AG08396 (cell line): ENCODE results near the gene ARHGEF10L.
"Not testable (repeated sequence)": the region's sequence is repeated elsewhere in the genome, so short reads cannot be mapped to it uniquely, and the experiment has no call there.

Experiments used
- DNase-seq: peaks from one replicate; pipeline ENCODE4 v3.0.0; 2012; ENCODE audit warnings: low spot score, mixed read lengths

ARHGEF10L gene

DNA sequence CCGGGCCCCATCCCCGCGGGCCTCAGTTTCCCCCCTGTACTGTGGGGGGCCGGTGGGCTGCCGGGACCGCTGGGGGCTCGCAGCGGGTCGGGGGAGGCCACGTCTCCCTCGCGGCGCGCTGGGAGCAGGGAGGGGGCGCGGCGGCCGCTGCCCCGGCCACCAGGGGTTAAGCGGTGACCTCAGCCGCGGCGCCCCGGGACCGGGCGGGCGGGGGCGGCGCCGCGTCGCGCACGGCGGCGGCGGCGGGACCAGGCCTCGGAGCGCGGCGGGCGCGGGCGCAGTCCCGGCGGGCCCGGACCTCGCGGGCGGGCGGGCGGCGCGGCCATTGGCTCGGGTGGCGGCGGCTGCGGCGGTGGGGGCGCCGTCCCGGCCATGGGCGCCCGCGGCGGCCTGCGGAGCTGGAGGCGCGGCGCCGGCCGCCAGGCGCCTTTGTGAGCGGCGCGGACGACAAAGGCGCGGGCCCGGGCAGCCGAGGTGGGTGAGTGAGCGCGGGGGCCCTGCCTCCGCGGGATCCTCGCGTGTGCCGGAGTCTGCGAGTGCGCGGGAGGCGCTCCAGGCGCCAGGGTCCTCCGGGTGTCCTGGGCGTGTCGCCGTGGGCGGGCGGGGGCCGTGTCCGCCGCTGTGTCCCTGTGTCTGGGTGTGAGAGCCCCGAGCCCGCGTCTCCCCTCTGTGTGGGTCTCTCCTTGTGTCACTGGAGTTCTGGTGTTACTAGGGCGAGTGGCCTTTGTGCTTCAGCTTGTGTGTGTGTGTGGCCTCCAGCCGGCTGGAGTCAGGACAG is at the start of gene ARHGEF10L:
TSS of gene ARHGEF10L (plus strand) at position 222 of the 778 bp plus-strand sequence. CDS start 40,898 bp downstream, outside the sequence.
- DNase-seq: peak; percentile 79

DNA sequence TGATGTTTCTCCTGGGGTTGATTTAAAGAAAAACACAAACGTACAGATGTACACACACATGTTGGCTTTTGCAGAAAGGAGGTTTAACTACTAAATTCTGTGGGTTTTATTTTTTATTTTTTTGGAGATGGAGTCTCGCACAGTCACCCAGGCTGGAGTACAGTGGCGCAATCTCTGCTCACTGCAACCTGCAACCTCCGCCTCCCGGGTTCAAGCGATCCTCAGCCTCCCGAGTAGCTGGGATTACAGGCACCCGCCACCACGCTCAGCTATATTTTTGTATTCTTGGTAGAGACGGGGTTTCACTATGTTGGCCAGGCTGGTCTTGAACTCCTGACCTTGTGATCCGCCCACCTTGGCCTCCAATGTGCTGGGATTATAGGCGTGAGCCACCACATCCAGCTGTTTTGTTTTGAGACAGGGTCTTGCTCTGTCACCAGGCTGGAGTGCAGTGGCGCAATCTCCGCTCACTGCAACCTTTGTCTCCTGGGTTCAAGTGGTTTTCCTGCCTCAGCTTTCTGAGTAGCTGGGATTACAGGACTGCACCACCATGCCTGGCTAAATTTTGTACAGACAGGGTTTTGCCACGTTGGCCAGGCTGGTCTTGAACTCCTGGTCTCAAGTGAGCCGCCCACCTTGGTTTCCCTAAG is 49.6 kb upstream of the ARHGEF10L start:
- DNase-seq: not testable (repeated sequence)

- not testable (repeated sequence) for DNase-seq
These were observed 48.8 kb upstream of the ARHGEF10L start for GRCh38 chr1:17490667-17491066.

- DNase-seq: peak; percentile 85
These were observed 45.3 kb upstream of the ARHGEF10L start for GRCh38 chr1:17494114-17494729.

GRCh38 chr1:17496419-17496818 is 43.1 kb upstream of the ARHGEF10L start:
- DNase-seq: no peak

DNA sequence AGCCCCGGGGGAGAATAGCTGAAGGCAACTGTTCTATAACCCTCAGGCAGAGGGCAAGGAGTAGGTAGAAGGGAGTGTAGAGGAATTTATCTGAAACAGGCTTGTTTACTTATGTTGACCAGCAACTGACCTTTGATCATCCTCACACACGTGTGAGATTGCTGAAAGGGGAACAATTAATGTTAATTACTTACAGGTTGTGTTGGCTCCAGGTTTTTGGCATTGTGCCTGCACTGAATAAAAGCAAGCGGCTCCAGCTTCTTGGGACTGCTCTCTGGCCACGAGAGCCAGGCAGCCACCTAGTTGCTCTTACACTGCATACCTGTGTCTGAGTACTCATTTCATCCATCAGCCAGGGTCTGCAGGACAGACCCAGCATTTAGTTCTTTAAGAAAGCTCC is 41.3 kb upstream of the ARHGEF10L start:
- no peak for DNase-seq

DNA sequence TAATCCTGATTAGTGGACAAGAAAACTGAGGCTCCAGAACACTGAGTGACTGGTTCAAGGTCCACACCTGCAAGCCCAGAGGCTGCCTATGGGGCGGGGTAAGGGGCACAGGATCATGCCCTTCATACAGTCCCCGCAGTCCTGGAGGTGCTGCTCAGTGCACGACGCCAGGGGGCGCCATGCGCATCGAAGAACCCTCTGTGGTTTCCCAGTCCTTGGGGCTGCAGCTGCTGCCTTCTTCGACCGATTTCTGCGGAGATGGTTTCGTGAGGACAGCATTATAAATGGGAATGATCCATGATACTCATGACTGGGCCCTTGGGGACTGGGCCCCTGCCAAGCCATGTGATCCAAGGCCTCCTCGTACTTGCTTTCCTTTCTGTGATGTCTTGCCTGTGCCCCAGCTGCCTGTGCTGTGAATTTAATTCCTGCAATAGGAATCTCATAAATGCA is 37.1 kb upstream of the ARHGEF10L start:
- DNase-seq: peak; percentile 85

DNA sequence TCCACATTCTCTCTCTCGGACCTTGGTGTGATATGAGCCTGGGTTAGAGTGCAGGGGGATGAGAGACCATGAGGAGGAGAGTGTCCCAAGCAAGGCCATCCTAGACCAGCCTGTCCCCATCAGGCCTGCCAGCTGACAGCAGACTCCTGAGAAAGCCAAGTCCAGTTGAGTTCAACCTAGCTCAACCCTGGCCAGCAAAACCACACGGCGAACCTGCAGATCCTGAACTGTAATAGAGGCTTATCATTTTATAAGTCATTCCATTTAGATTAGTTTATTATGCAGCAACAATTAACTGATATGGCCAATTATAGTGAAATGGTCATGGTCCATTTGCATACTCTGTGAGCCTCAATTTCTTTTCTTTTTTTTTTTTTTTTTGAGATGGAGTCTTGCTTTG is 36.4 kb upstream of the ARHGEF10L start:
- no peak for DNase-seq

DNA sequence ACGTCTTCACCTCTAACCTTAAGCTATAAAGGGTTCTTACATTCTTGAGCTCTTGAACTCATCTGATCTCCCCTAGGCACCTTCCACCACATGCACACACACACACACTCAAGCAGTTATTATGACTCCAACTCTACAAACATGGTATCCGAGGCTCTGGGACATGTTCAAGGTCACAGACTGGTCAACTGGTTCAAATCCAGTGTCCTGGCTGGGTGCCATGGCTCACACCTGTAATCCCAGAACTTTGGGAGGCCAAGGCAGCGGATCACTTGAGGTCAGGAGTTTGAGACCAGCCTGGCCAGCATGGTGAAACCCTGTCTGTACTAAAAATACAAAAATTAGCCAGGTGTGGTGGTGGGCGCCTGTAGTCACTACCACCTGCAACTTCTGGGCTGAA is 32.3 kb upstream of the ARHGEF10L start:
- DNase-seq: not testable (repeated sequence)

GRCh38 chr1:17507915-17508314 is 31.6 kb upstream of the ARHGEF10L start:
- no peak for DNase-seq

GRCh38 chr1:17509363-17509762 is 30.1 kb upstream of the ARHGEF10L start:
- DNase-seq: no peak

GRCh38 chr1:17510138-17510537 is 29.4 kb upstream of the ARHGEF10L start:
- DNase-seq: no peak

GRCh38 chr1:17511188-17511587 is 28.3 kb upstream of the ARHGEF10L start:
- no peak for DNase-seq

- DNase-seq: no peak
These were observed 26.4 kb upstream of the ARHGEF10L start for GRCh38 chr1:17513131-17513530.

DNA sequence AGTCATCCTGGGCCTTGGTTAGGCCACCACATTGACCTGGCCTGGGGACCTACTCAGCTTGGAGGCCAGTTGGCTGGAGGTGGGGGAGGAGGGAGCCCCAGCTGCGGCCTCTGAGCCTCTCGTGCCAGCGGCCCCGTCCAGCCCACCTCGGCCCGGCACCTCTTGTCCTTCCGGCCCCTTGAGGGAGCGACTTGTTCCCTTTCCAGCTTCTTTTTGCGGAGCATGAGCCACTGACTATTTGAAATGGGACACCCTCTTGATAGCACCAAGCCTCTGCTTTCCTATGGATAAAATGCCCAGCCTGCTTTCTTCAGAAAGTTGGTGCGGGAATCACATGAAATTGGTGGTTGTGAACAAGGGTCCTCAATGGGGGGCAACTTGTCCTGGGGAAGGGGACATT is 24.7 kb upstream of the ARHGEF10L start:
- DNase-seq: no peak

DNA sequence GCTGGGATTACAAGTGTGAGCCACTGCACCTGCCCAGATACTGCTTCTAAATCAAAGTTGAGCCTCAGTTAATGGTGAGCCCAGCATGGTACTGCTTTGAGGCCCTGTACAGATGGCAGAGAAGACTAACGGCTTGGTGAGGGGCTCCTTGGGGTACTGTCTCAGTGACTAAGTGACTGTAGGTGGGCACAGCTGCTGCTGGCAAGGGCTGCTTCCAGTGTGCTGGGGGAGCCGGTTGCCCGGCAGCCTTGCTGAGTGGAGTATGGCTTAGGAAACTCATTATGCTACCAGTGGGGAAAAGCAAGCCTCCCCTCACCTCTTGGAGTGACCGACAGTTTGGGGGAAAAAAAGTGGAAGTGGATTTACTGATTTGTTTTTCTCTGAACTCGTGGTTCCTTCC is 23.6 kb upstream of the ARHGEF10L start:
- DNase-seq: no peak

DNA sequence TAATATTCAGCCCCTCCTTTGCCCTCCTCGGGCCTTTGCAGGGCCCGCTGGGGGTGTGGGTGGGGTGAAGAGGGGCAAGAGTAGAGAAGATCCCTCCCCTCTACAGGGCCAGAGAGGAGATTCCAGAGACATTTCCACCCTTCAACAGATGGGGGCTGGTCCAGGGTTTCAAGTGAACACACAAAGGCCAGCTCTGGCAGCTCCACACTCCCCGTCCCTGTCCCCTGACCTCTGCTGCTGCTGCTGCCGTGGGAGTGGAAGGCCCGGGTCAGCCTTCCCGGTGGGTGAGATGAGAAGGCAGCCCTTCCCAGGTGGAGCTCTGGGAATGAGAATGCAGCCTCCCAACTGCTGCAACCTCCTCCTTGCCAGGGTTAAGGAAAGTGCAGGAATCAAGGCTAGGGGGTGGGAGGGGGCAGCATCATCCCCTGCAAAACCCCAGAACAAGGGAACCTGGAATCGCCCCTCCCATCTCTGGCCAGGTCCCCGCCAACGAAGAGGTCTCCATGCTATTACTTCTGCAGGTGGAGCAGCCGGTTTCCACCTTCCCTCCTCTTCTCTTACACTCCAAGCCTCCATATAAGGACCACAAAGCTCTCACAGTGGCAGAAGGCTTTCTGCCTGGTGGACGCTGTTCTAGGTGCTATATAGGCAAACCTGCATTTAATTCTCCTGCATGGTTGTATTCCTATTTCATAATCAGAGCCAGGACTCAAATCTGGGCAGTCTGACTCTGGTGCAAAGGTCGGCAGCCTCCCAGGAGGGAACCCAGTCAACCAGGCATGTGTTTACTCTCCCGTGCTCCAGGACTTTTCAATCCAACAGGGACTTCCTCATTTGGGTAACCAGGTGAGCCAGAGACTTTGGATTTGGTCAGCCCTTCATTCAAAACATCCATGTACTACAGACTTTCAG is 22.9 kb upstream of the ARHGEF10L start:
- no peak for DNase-seq

GRCh38 chr1:17520041-17520440 is 19.5 kb upstream of the ARHGEF10L start:
- no peak for DNase-seq

GRCh38 chr1:17520473-17521319 is 18.8 kb upstream of the ARHGEF10L start:
- DNase-seq: no peak

DNA sequence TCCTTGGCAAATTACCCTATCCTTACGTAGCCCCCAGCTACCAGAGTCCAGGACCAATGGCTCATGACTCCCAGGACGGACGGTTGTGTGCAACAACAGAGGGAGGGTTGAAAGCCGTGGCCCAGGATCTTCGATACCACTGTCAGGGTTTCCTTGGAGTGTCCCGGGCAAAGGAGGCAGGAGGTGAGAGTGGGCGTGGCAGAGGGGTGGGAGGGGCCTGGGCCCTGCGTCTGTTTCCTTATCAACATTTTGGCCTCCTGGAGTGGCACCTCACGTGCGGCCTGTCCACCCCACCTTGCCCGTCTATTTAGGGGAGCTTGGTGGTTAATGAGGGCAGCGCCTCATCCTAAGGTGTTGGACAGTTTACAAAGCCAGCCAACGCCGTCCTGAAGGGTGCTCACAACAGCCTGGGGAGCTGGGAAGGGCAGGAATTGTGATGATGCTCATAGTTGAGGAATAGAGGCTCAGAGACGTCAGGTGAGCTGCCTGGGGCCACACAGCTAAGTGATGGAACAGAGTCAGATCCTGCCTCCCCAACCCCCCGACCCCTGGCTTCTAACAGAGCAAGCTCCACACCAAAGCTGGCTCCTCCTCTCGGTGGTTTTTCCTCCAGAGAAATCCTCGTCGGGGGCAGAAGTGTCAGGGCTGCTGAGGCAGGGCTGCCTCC is 17.4 kb upstream of the ARHGEF10L start:
- no peak for DNase-seq
